Left lung (tissue), 10 donors: ENCODE results near the gene PTPRT. TPM values are rescaled to one million over a fixed set of nuclear protein-coding genes. Genes with fewer than 3 reads are reported as not detected.

Experiments
- ATAC-seq: fragments of 200-7000 bp; cut with Tn5 transposase; one replicate; pipeline ENCODE4 v1.9.1; 2020; ENCODE audit warnings: moderate library complexity
- DNase-seq, 4 donors: peaks; one replicate each; pipeline ENCODE4 v3.0.0-alpha.2; 2013 to 2020
- H3K27ac ChIP-seq, 2 donors: fragments of 200-600 bp; sonication (generic) in 1 of 2; one replicate each; pipeline versions ENCODE4 v1.5.0 to v1.8.0; 2020 to 2021
- H3K27me3 ChIP-seq, 2 donors: fragments of 200-600 bp; sonication (generic) in 1 of 2; one replicate each; pipeline versions ENCODE4 v1.5.0 to v1.8.0; 2020 to 2021
- H3K36me3 ChIP-seq, 2 donors: fragments of 200-600 bp; sonication (generic) in 1 of 2; one replicate each; pipeline versions ENCODE4 v1.5.0 to v1.8.0; 2020 to 2021
- H3K4me1 ChIP-seq, 2 donors: fragments of 200-600 bp; one replicate each; pipeline ENCODE4 v1.8.0; 2021
- H3K4me3 ChIP-seq, 2 donors: fragments of 200-600 bp; sonication (generic) in 1 of 2; one replicate each; pipeline versions ENCODE4 v1.5.0 to v1.8.0; 2020 to 2021; ENCODE audit warnings: mild to moderate bottlenecking in 1 of 2
- H3K9me3 ChIP-seq, 2 donors: fragments of 200-600 bp; sonication (generic) in 1 of 2; one replicate each; pipeline versions ENCODE4 v1.5.0 to v1.8.0; 2020 to 2021
- CTCF ChIP-seq, 2 donors: fragments of 200-600 bp; sonication (generic) in 1 of 2; IDR thresholded peaks; one replicate each; pipeline versions ENCODE4 v1.5.0 to v1.8.0; 2021; ENCODE audit warnings: antibody characterized with exemption in 2 of 2
- intact Hi-C, 2 donors: fragments of 100-400 bp; cut with DNase I; formaldehyde crosslinking; loops; one replicate each; pipeline versions ENCODE4 v1.11.2 to v1.14.2; 2022
- polyA plus RNA-seq, 6 donors: library from polyadenylated mRNA; unstranded; fragments of 120-200 nt; gene quantifications; one replicate each; pipeline ENCODE4 v1.2.1, GENCODE V29; 2013; ENCODE audit not compliant: insufficient read length in 6 of 6
- total RNA-seq, 2 donors: library from RNA; stranded (reverse); fragmentation: NEBNext Ultra II Directional; extraction: Animal tissue kit (Norgen Biotek cat#: 25700); gene quantifications; one replicate each; pipeline ENCODE4 v1.2.1, GENCODE V29; 2021
- donor health status: DM: no; HTN: yes; CAD: no.
- donor health status: DM: no; HTN: no; CAD: no.

The PTPRT gene
- total and polyA plus RNA-seq, 8 donors, result 0.15 to 2.9 (median 1.4) TPM

- ATAC-seq, result no peak
- TF ChIP-seq CTCF (IDR thresholded peaks at IDR 0.05), result no peak
- Histone ChIP-seq H3K4me1 (no peaks in the 10 kb centered on the region), H3K27me3 (peaks cover 0 to 7% of the 10 kb centered on the region in 2 donors), H3K9me3 (no peaks in the 10 kb centered on the region), H3K36me3 (no peaks in the 10 kb centered on the region), H3K4me3 (no peak overlapping the region), H3K27ac (no peak overlapping the region)
- intact Hi-C loops, result no loop called here
- no peak for DNase-seq
These were observed 232.0 kb downstream of the PTPRT start for GRCh38 chr20:42957704-42958095.

- no peak overlapping the region for H3K4me3 ChIP-seq
- TF ChIP-seq CTCF (IDR thresholded peaks at IDR 0.05), result no peak
These were observed 232.5 kb downstream of the PTPRT start for GRCh38 chr20:42957018-42957703.

GRCh38 chr20:42955713-42956112 is 234.0 kb downstream of the PTPRT start:
- intact Hi-C loops, result no loop called here

More at GRCh38 chr20:42957018-42957703, 232.5 kb downstream of the PTPRT start:
- Histone ChIP-seq H3K36me3 (no peaks in the 10 kb centered on the region), H3K27ac (no peak overlapping the region), H3K9me3 (no peaks in the 10 kb centered on the region), H3K4me1 (no peaks in the 10 kb centered on the region), H3K27me3 (peaks cover 0 to 7% of the 10 kb centered on the region in 2 donors)
- ATAC-seq, result no peak
- intact Hi-C loops, result no loop called here
- no peak for DNase-seq

GRCh38 chr20:42954951-42955350 is 234.8 kb downstream of the PTPRT start:
- Histone ChIP-seq H3K27me3 (peaks cover 0 to 7% of the 10 kb centered on the region in 2 donors), H3K9me3 (no peaks in the 10 kb centered on the region), H3K36me3 (no peaks in the 10 kb centered on the region), H3K27ac (no peak overlapping the region), H3K4me3 (no peak overlapping the region), H3K4me1 (no peaks in the 10 kb centered on the region)
- DNase-seq (no peak), ATAC-seq (no peak)
- intact Hi-C loops, result no loop called here
- no peak for TF ChIP-seq CTCF (IDR thresholded peaks at IDR 0.05)

More at GRCh38 chr20:42955713-42956112, 234.0 kb downstream of the PTPRT start:
- H3K27me3 ChIP-seq, result peaks cover 0 to 7% of the 10 kb centered on the region in 2 donors
- H3K4me1 ChIP-seq, result no peaks in the 10 kb centered on the region
- no peaks in the 10 kb centered on the region for H3K36me3 ChIP-seq
- DNase-seq (no peak), ATAC-seq (no peak)
- no peaks in the 10 kb centered on the region for H3K9me3 ChIP-seq
- TF ChIP-seq CTCF (IDR thresholded peaks at IDR 0.05), result no peak
- H3K27ac ChIP-seq, result no peak overlapping the region
- H3K4me3 ChIP-seq, result no peak overlapping the region

GRCh38 chr20:42949950-42950349 is 239.8 kb downstream of the PTPRT start:
- intact Hi-C loops, result no loop called here
- no peak for ATAC-seq
- no peaks in the 10 kb centered on the region for H3K36me3 ChIP-seq
- no peaks in the 10 kb centered on the region for H3K4me1 ChIP-seq
- no peak overlapping the region for H3K4me3 ChIP-seq
- no peak overlapping the region for H3K27ac ChIP-seq
- peak in 1 of 4 donors; percentile 29 for DNase-seq
- H3K27me3 ChIP-seq, result no peaks in the 10 kb centered on the region
- peaks cover 0 to 12% of the 10 kb centered on the region in 2 donors for H3K9me3 ChIP-seq
- no peak for TF ChIP-seq CTCF (IDR thresholded peaks at IDR 0.05)
